B cell (primary cell): ENCODE measurements around the gene PAXIP1. TPM values are rescaled to one million over a fixed set of nuclear protein-coding genes. Genes with fewer than 3 reads are reported as not detected.

ENCODE experiments used
- ATAC-seq: fragments of 200-7000 bp; cut with Tn5 transposase; one replicate; pipeline ENCODE4 v1.10.0; 2021; ENCODE audit warnings: low read depth, mild to moderate bottlenecking, moderate number of reproducible peaks, moderate library complexity
- CTCF ChIA-PET: fragments of 350-600 bp; sonication (Branson Sonifier 250); formaldehyde crosslinking; loops from one replicate; lab custom pipeline; 2021; ENCODE audit warnings: antibody characterized with exemption, inconsistent platforms; lab: Charles Lee
- POLR2A ChIA-PET: fragments of 350-600 bp; sonication (Branson Sonifier 250); formaldehyde crosslinking; loops from one replicate; lab custom pipeline; 2021; ENCODE audit warnings: antibody characterized with exemption; lab: Charles Lee
- DNase-seq: peaks from one replicate; pipeline ENCODE4 v3.0.0; 2013
- H2AFZ ChIP-seq: 2 replicates; pipeline ENCODE4 v1.6.1; 2012; ENCODE audit warnings: mild to moderate bottlenecking, low read depth, low read length; ENCODE audit not compliant: insufficient read depth, poor library complexity, severe bottlenecking
- H3K27ac ChIP-seq, 2 donors: 1 replicate in 1 of 2; 2 replicates in 1 of 2; pipeline ENCODE4 v1.5.1; 2012 to 2013; ENCODE audit warnings: low read length in 2 of 2, mild to moderate bottlenecking in 2 of 2, moderate library complexity in 1 of 2
- H3K27me3 ChIP-seq, 4 experiments: fragments of 200-600 bp in 1 of 4; sonication (generic) in 1 of 4; replicated peaks in 1 of 4; 1 replicate in 2 of 4; 2 replicates in 2 of 4; pipeline versions ENCODE4 v1.6.1 to v1.7.0; 2013 to 2016; ENCODE audit warnings: low read length in 3 of 4, mild to moderate bottlenecking in 2 of 4, mixed read lengths in 1 of 4, moderate library complexity in 1 of 4; ENCODE audit not compliant: insufficient read depth in 4 of 4, control insufficient read depth in 3 of 4; ENCODE audit errors: control extremely low read depth in 1 of 4
- H3K36me3 ChIP-seq, 2 experiments: replicated peaks in 1 of 2; 1 replicate in 1 of 2; 2 replicates in 1 of 2; pipeline versions ENCODE4 v1.6.1 to v1.7.1; 2013; ENCODE audit warnings: low read length in 1 of 2; ENCODE audit not compliant: insufficient read depth in 2 of 2, control insufficient read depth in 1 of 2; ENCODE audit errors: control extremely low read depth in 1 of 2, extremely low read depth in 1 of 2
- H3K4me1 ChIP-seq, 2 donors: fragments of 200-600 bp in 1 of 2; sonication (generic) in 1 of 2; 1 replicate in 1 of 2; 2 replicates in 1 of 2; pipeline versions ENCODE4 v1.5.1 to v1.6.1; 2013 to 2017; ENCODE audit warnings: low read length in 2 of 2; ENCODE audit not compliant: control insufficient read depth in 2 of 2, insufficient read depth in 2 of 2
- H3K4me2 ChIP-seq: replicated peaks from 2 replicates; pipeline ENCODE3; 2012; ENCODE audit warnings: mild to moderate bottlenecking, low read depth, low read length; ENCODE audit not compliant: poor library complexity, severe bottlenecking
- H3K4me3 ChIP-seq, 5 experiments: fragments of 200-600 bp in 1 of 5; sonication (generic) in 1 of 5; 1 replicate in 3 of 5; 2 replicates in 2 of 5; pipeline versions ENCODE4 v1.5.1 to v1.7.0; 2011 to 2016; ENCODE audit warnings: low read length in 4 of 5, mild to moderate bottlenecking in 4 of 5, low read depth in 2 of 5, control low read depth in 1 of 5, moderate library complexity in 1 of 5; ENCODE audit not compliant: insufficient read depth in 1 of 5; ENCODE audit errors: control extremely low read depth in 1 of 5, extremely low read depth in 1 of 5
- H3K79me2 ChIP-seq: fragments of 200-600 bp; sonication (generic); one replicate; pipeline ENCODE4 v1.6.0; 2016; ENCODE audit warnings: low read length; ENCODE audit not compliant: control insufficient read depth, insufficient read depth
- H3K9ac ChIP-seq: fragments of 200-600 bp; sonication (generic); 2 replicates; pipeline ENCODE4 v1.6.1; 2017; ENCODE audit warnings: mild to moderate bottlenecking, low read length, moderate library complexity
- H3K9me3 ChIP-seq, 3 donors: one replicate each; pipeline versions ENCODE4 v1.6.1 to v1.7.1; 2013; ENCODE audit warnings: low read length in 2 of 3; ENCODE audit not compliant: control insufficient read depth in 2 of 3, insufficient read depth in 1 of 3; ENCODE audit errors: control extremely low read depth in 1 of 3
- H4K20me1 ChIP-seq: 2 replicates; pipeline ENCODE4 v1.6.0; 2012; ENCODE audit warnings: mild to moderate bottlenecking, low read length; ENCODE audit not compliant: insufficient read depth, control insufficient read depth, poor library complexity, severe bottlenecking
- H3K27ac Mint-ChIP-seq: one replicate; pipeline ENCODE4 v1.8.0; 2021; ENCODE audit warnings: mixed read lengths
- H3K27me3 Mint-ChIP-seq: one replicate; pipeline ENCODE4 v1.8.0; 2021; ENCODE audit warnings: mixed read lengths
- H3K4me1 Mint-ChIP-seq: one replicate; pipeline ENCODE4 v1.8.0; 2021; ENCODE audit warnings: mixed read lengths
- H3K4me3 Mint-ChIP-seq: one replicate; pipeline ENCODE4 v1.8.0; 2021; ENCODE audit warnings: mixed read lengths
- H3K9me3 Mint-ChIP-seq: one replicate; pipeline ENCODE4 v1.8.0; 2022; ENCODE audit warnings: mixed read lengths; ENCODE audit not compliant: insufficient read depth
- CTCF ChIP-seq: fragments of 200-600 bp; IDR thresholded peaks from one replicate; pipeline ENCODE4 v1.8.0; 2022; ENCODE audit warnings: antibody characterized with exemption, mild to moderate bottlenecking
- EZH2 ChIP-seq: IDR thresholded peaks from 2 replicates; pipeline ENCODE4 v1.6.1; 2012; ENCODE audit warnings: borderline replicate concordance, low read depth, mild to moderate bottlenecking, moderate library complexity, low read length; ENCODE audit not compliant: insufficient read depth, poor library complexity, severe bottlenecking
- WGBS: methylation state at CpG from one replicate; pipeline ENCODE4 v1.1.5; 2013; ENCODE audit warnings: missing lambda C conversion rate; ENCODE audit not compliant: insufficient coverage; 5-methylcytosine and 5-hydroxymethylcytosine counted together
- intact Hi-C: fragments of 100-400 bp; cut with micrococcal nuclease; formaldehyde crosslinking; loops from one replicate; pipeline ENCODE4 v1.10.0; 2022
- polyA plus RNA-seq: library from polyadenylated mRNA; depleted of rRNA; stranded (reverse); fragments of >200 nt; gene quantifications from 2 replicates; pipeline ENCODE4 v1.2.3, GENCODE V29; 2012
- total RNA-seq, 2 donors: library from RNA; stranded (reverse); fragments of 120-200 nt in 1 of 2; gene quantifications; 1 replicate in 1 of 2; 2 replicates in 1 of 2; pipeline versions ENCODE4 v1.2.3 to v1.2.4, GENCODE V29; 2013 to 2022

Gene PAXIP1
- total and polyA plus RNA-seq, 2 donors (not counting 1 experiment from before 2014, with no cell fraction given): 9.2 to 18.5 TPM

DNA sequence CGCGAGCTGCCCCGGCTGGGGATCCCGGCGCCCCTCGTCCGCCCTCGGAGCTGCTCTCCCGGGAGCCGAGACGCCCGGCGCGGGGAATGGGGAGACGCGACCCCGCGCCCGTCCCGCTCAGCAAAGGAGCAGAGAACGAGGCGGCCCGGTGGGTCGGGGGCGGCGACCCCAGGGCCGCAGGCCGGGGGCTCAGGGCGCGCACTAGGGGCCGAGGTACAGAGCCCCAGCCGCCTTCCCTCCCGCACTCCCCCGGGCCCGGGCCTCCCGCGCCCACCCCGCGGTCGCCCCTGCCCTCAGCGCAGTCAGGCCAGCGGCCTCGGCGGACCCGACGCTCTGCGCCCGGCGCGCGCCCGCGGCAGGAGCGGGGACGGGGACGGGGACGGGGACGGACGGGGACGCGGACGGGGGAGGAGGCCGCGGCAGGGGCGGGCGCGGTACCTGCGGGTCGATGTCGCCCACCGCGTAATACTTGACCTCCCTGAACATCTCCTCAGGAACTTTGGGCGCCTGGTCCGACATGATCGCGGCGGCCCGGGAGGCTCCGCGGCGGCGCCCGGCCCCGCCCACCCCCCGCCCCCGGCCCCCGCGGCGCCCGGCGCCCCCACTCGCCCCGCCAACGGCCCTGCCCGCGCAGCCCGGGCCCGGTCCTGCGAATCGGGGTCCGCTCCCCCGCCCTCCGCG is 373 bp downstream of the PAXIP1 start:
- Histone ChIP-seq H3K27me3 (no peaks in the 10 kb centered on the region), H3K4me1 (peaks cover 14 to 18% of the 10 kb centered on the region in 2 donors), H3K9me3 (no peaks in the 10 kb centered on the region), H3K36me3 (peaks cover 2 to 13% of the 10 kb centered on the region in 2 experiments), H4K20me1 (no peaks in the 10 kb centered on the region), H3K4me2 (peak overlapping the region; percentile 93), H3K9ac (peak overlapping the region; percentile 65), H2AFZ (peak overlapping the region; percentile 80), H3K4me3 (peak overlapping the region in 4 of 5 experiments; percentile 25 to 96 (median 61)), H3K79me2 (peaks cover 29% of the 10 kb centered on the region), H3K27ac (peak overlapping the region in 1 of 2 donors; percentile 80)
- WGBS: under 1% methylated on average over 99 of the region's 104 CpGs
- H3K27ac Mint-ChIP-seq: no peak overlapping the region
- intact Hi-C loops: loop anchor here (1.0 to 10.0 kb wide), 5 partner anchors 48 to 642 kb away; partner anchors contain the start of genes INSIG1 and RBM33
- peaks cover 15% of the 10 kb centered on the region for H3K4me1 Mint-ChIP-seq
- DNase-seq (no peak), ATAC-seq (peak; percentile 19)
- no peaks in the 10 kb centered on the region for H3K9me3 Mint-ChIP-seq
- CTCF ChIA-PET: interaction anchor here (1.3 to 9.0 kb wide), 4 partner anchors 75 to 296 kb away, joined by 3 to 75 read pairs (median 6); partner anchors contain the start of gene INSIG1
- H3K27me3 Mint-ChIP-seq: no peaks in the 10 kb centered on the region
- H3K4me3 Mint-ChIP-seq: peak overlapping the region; percentile 49
- POLR2A ChIA-PET: interaction anchor here (0.7 to 1.6 kb wide), 4 partner anchors 74 to 296 kb away, joined by 3 to 9 read pairs (median 5); partner anchors contain the start of gene INSIG1
- TF ChIP-seq CTCF (no peak), EZH2 (no peak)
